KMS-11 (cell line): ENCODE data around the gene PIGC.

Experiments used
- H2AFZ ChIP-seq: fragments of 200-600 bp; sonication (generic); 2 replicates; pipeline ENCODE4 v1.6.1; 2016; ENCODE audit warnings: antibody characterized with exemption, mixed run types, low read depth
- H3K27ac ChIP-seq: fragments of 200-600 bp; sonication (generic); 2 replicates; pipeline ENCODE4 v1.6.1; 2016; ENCODE audit warnings: mild to moderate bottlenecking, mixed run types
- H3K27me3 ChIP-seq: fragments of 200-600 bp; sonication (generic); 2 replicates; pipeline ENCODE4 v1.6.1; 2017; ENCODE audit warnings: mild to moderate bottlenecking, low read depth, mixed run types, moderate library complexity; ENCODE audit not compliant: insufficient read depth
- H3K36me3 ChIP-seq: fragments of 200-600 bp; sonication (generic); 2 replicates; pipeline ENCODE4 v1.6.1; 2017; ENCODE audit warnings: mild to moderate bottlenecking, mixed run types; ENCODE audit not compliant: insufficient read depth
- H3K4me1 ChIP-seq: fragments of 200-600 bp; sonication (generic); 2 replicates; pipeline ENCODE4 v1.6.1; 2016; ENCODE audit warnings: mild to moderate bottlenecking, low read depth, mixed run types; ENCODE audit not compliant: poor library complexity, severe bottlenecking
- H3K4me2 ChIP-seq: fragments of 200-600 bp; sonication (generic); 2 replicates; pipeline ENCODE4 v1.7.0; 2016; ENCODE audit warnings: mild to moderate bottlenecking, mixed run types
- H3K4me3 ChIP-seq: fragments of 200-600 bp; sonication (generic); IDR thresholded peaks from 2 replicates; pipeline ENCODE4 v1.6.1; 2017; ENCODE audit warnings: low read depth, low read length, mixed read lengths; ENCODE audit not compliant: insufficient read depth
- H3K79me2 ChIP-seq: fragments of 200-600 bp; sonication (generic); 2 replicates; pipeline ENCODE4 v1.6.1; 2016; ENCODE audit warnings: low read depth, mixed run types; ENCODE audit not compliant: insufficient read depth
- H3K9ac ChIP-seq: fragments of 200-600 bp; sonication (generic); 2 replicates; pipeline ENCODE4 v1.6.1; 2016; ENCODE audit warnings: mild to moderate bottlenecking, mixed run types
- H4K20me1 ChIP-seq: fragments of 200-600 bp; sonication (generic); 2 replicates; pipeline ENCODE4 v1.6.1; 2016; ENCODE audit warnings: mild to moderate bottlenecking, mixed run types; ENCODE audit not compliant: insufficient read depth
- TF ChIP-seq, protein P1 (sequence below): fragments of 200-600 bp; sonication (generic); conservative IDR thresholded peaks from 2 replicates; pipeline ENCODE4 v1.6.1; 2017; ENCODE audit warnings: low read depth, mild to moderate bottlenecking, antibody characterized with exemption, low read length, moderate library complexity, mixed read lengths

Gene PIGC

DNA sequence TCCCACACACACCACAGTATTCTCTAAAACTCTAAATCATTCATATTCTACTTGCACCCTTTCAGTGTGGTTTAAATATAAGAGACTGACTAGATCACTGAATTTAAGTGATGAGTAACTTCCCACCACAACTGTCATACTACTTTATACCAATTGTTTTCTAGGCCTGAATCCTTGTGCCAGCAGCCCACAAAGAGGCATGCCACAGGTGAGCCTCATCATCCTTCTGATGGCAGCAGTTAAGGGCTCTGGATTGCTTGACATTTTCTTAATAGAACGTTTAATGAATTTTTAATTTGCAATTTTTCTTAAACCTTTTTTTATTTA, 13.8 kb downstream of the PIGC start:
- Histone ChIP-seq H3K27me3 (no peaks in the 10 kb centered on the region), H3K4me1 (peaks cover 4% of the 10 kb centered on the region), H4K20me1 (no peaks in the 10 kb centered on the region), H3K9ac (no peak overlapping the region), H3K4me2 (no peak overlapping the region), H3K36me3 (no peaks in the 10 kb centered on the region), H2AFZ (no peak overlapping the region), H3K27ac (no peak overlapping the region), H3K79me2 (no peaks in the 10 kb centered on the region), H3K4me3 (no peak overlapping the region)
- TF ChIP-seq, protein P1, sequence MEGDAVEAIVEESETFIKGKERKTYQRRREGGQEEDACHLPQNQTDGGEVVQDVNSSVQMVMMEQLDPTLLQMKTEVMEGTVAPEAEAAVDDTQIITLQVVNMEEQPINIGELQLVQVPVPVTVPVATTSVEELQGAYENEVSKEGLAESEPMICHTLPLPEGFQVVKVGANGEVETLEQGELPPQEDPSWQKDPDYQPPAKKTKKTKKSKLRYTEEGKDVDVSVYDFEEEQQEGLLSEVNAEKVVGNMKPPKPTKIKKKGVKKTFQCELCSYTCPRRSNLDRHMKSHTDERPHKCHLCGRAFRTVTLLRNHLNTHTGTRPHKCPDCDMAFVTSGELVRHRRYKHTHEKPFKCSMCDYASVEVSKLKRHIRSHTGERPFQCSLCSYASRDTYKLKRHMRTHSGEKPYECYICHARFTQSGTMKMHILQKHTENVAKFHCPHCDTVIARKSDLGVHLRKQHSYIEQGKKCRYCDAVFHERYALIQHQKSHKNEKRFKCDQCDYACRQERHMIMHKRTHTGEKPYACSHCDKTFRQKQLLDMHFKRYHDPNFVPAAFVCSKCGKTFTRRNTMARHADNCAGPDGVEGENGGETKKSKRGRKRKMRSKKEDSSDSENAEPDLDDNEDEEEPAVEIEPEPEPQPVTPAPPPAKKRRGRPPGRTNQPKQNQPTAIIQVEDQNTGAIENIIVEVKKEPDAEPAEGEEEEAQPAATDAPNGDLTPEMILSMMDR: no peak

DNA sequence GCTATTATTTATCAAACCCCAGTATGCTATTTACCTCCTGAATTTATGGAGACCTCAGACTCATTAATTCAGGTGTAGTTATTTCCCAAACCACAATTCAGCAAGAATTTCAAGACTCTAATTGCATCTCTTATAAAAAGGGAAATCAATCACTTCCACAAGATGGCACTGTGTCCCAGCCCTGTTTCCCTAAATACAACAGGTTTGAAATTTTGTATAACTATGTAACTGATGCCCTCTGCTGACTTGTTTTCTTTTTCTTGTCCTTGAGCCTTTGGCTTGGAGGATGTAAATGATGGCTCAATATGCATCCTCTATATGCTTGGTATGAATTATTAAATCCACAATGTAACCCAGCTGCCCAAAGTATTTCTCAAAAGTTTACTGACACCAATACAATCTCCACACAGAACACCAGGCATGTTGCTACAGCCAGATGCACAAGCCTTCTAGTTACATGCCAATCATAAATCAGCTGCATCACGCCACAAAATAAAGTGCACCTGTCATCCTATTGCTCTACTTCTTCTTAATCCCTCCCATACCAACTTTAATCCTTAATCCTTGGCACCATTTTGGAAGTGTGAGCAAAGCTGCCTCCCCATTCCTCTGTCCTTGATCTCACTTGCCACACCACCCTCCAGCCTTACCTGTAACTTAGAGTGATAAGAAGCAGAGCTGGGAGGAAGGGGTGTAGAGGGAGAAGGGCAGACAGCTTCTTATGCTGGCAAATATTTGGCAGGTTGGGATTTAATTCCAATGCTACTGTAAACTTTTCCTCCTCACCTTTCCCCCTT, 14.3 kb downstream of the PIGC start:
- Histone ChIP-seq H2AFZ (no peak overlapping the region), H3K36me3 (no peaks in the 10 kb centered on the region), H3K27me3 (no peaks in the 10 kb centered on the region), H3K4me3 (no peak overlapping the region), H3K4me2 (no peak overlapping the region), H3K9ac (no peak overlapping the region), H4K20me1 (no peaks in the 10 kb centered on the region), H3K27ac (no peak overlapping the region), H3K79me2 (no peaks in the 10 kb centered on the region), H3K4me1 (peaks cover 4% of the 10 kb centered on the region)
- TF ChIP-seq, protein P1: peak; percentile 83

DNA sequence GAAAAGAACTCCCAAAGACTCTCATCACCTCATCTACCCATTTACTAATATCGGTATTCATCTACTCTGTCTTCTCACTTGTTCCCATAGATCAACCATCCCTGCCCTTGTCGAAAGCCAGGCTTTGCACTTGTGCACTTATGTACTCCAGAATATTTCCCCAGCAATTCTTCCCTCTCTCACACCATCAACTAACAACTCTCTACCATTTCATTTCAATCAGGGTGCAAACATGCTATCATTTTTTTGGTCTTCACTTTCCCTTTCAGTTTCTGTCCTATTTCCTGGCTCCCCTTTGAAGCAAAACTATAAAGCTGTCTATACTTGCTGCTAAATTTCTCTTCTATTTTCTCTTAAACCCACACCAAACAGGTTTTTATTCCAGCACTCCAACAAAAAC, 16.7 kb downstream of the PIGC start:
- TF ChIP-seq, protein P1: no peak

DNA sequence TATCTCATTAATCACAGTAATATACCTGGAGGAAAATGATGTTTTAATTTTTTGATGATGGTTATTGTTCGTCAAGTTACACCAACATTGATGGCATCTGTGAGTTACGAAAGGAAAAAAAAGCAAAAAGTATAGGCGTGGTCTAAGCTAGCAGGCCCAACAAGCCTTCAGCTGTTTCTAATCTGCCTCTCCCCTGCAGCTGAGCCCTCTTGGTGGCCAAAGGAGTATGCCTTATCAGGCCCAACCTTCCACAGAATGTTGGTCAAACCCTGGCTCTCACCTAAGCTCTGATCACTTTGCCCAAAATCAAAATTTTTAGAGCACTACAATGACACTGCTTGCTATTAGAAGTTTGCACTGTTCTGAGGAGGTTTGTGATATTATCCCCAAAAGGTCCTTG, 18.5 kb downstream of the PIGC start:
- H3K36me3 ChIP-seq: no peaks in the 10 kb centered on the region
- TF ChIP-seq, protein P1: no peak
- H3K4me1 ChIP-seq: peaks cover 4% of the 10 kb centered on the region
- H3K9ac ChIP-seq: no peak overlapping the region
- H2AFZ ChIP-seq: no peak overlapping the region
- no peak overlapping the region for H3K27ac ChIP-seq
- no peak overlapping the region for H3K4me2 ChIP-seq
- no peak overlapping the region for H3K4me3 ChIP-seq
- no peaks in the 10 kb centered on the region for H3K27me3 ChIP-seq
- no peaks in the 10 kb centered on the region for H4K20me1 ChIP-seq
- H3K79me2 ChIP-seq: no peaks in the 10 kb centered on the region

More for the DNA sequence above, 16.7 kb downstream of the PIGC start:
- Histone ChIP-seq H3K4me1 (peaks cover 4% of the 10 kb centered on the region), H3K27ac (no peak overlapping the region), H3K9ac (no peak overlapping the region), H3K4me3 (no peak overlapping the region), H4K20me1 (no peaks in the 10 kb centered on the region), H3K36me3 (no peaks in the 10 kb centered on the region), H2AFZ (no peak overlapping the region), H3K4me2 (no peak overlapping the region), H3K27me3 (no peaks in the 10 kb centered on the region), H3K79me2 (no peaks in the 10 kb centered on the region)
